H1 (cell line): Measurements from ENCODE around the gene R3HDM4. TPM values are rescaled to one million over a fixed set of nuclear protein-coding genes. Genes with fewer than 3 reads are reported as not detected.

Experiments
- CTCF ChIA-PET: fragments of 300-600 bp; sonication (Branson Sonifier 250); formaldehyde crosslinking; loops from one replicate; lab custom pipeline; 2021; ENCODE audit not compliant: partially characterized antibody; lab: Charles Lee
- POLR2A ChIA-PET: fragments of 300-600 bp; sonication (Branson Sonifier 250); formaldehyde crosslinking; loops from one replicate; lab custom pipeline; 2021; ENCODE audit warnings: inconsistent platforms; ENCODE audit not compliant: partially characterized antibody; lab: Charles Lee
- DNase-seq, 2 experiments: peaks; one replicate each; pipeline versions ENCODE4 v3.0.0 to v3.0.0-alpha.2; 2010 to 2022; ENCODE audit warnings: low spot score in 2 of 2, low read depth in 1 of 2, mixed read lengths in 1 of 2
- FAIRE-seq: peaks from 2 replicates; lab custom pipeline; 2011; peaks lifted over from hg19 to GRCh38; lab: Jason Lieb, UNC
- H2AFZ ChIP-seq: 2 replicates; pipeline ENCODE4 v1.8.1; 2012; ENCODE audit warnings: low read length, inconsistent platforms
- H2AK5ac ChIP-seq: 2 replicates; pipeline ENCODE4 v1.6.1; 2013; ENCODE audit warnings: low read depth, low read length
- H2BK120ac ChIP-seq: replicated peaks from 2 replicates; pipeline ENCODE3; 2013; ENCODE audit warnings: low read depth, low read length, inconsistent platforms
- H2BK12ac ChIP-seq: 2 replicates; pipeline ENCODE4 v1.6.1; 2013; ENCODE audit warnings: low read depth, low read length
- H2BK15ac ChIP-seq: 2 replicates; pipeline ENCODE4 v1.6.1; 2013; ENCODE audit warnings: low read length
- H2BK20ac ChIP-seq: 2 replicates; pipeline ENCODE4 v1.6.1; 2013; ENCODE audit warnings: low read length
- H2BK5ac ChIP-seq: 2 replicates; pipeline ENCODE4 v1.6.1; 2013; ENCODE audit warnings: low read depth, low read length
- H3K14ac ChIP-seq: 2 replicates; pipeline ENCODE4 v1.6.1; 2013; ENCODE audit warnings: inconsistent platforms; ENCODE audit not compliant: insufficient read length
- H3K18ac ChIP-seq: 2 replicates; pipeline ENCODE4 v1.6.1; 2013; ENCODE audit warnings: low read length; ENCODE audit errors: extremely low read depth
- H3K23ac ChIP-seq: 2 replicates; pipeline ENCODE4 v1.6.1; 2013; ENCODE audit warnings: inconsistent platforms; ENCODE audit not compliant: insufficient read length
- H3K23me2 ChIP-seq: 2 replicates; pipeline ENCODE4 v1.6.1; 2013; ENCODE audit warnings: low read depth, low read length
- H3K27ac ChIP-seq: 2 replicates; pipeline ENCODE4 v1.6.1; 2011; ENCODE audit warnings: low read depth, low read length, inconsistent platforms
- H3K27me3 ChIP-seq, 4 experiments: replicated peaks in 1 of 4; 1 replicate in 1 of 4; 2 replicates in 3 of 4; pipeline versions ENCODE4 v1.6.1 to v1.8.1; 2011 to 2013; ENCODE audit warnings: low read length in 3 of 4, mild to moderate bottlenecking in 3 of 4, inconsistent platforms in 2 of 4, mixed read lengths in 2 of 4, moderate library complexity in 1 of 4; ENCODE audit not compliant: control insufficient read depth in 3 of 4, insufficient read depth in 3 of 4; ENCODE audit errors: extremely low read depth in 1 of 4
- H3K36me3 ChIP-seq, 4 experiments: 2 replicates each; pipeline versions ENCODE4 v1.6.1 to v1.8.1; 2011 to 2013; ENCODE audit warnings: mild to moderate bottlenecking in 4 of 4, low read length in 3 of 4, moderate library complexity in 2 of 4, control low read depth in 1 of 4, inconsistent platforms in 1 of 4; ENCODE audit not compliant: insufficient read depth in 4 of 4, control insufficient read depth in 2 of 4
- H3K4ac ChIP-seq: replicated peaks from 2 replicates; pipeline ENCODE3; 2013; ENCODE audit warnings: low read length, low read depth, mixed read lengths, inconsistent platforms; ENCODE audit not compliant: insufficient read length
- H3K4me1 ChIP-seq, 4 experiments: replicated peaks in 1 of 4; 1 replicate in 1 of 4; 2 replicates in 3 of 4; pipeline versions ENCODE4 v1.6.1 to v1.8.1; 2011 to 2013; ENCODE audit warnings: low read length in 3 of 4, inconsistent platforms in 2 of 4, mixed read lengths in 1 of 4; ENCODE audit not compliant: insufficient read depth in 4 of 4, control insufficient read depth in 3 of 4
- H3K4me2 ChIP-seq, 2 experiments: 2 replicates each; pipeline versions ENCODE4 v1.6.1 to v1.8.1; 2011 to 2013; ENCODE audit warnings: low read depth in 2 of 2, low read length in 2 of 2, control low read depth in 1 of 2, inconsistent platforms in 1 of 2, mild to moderate bottlenecking in 1 of 2; ENCODE audit not compliant: insufficient read depth in 1 of 2
- H3K4me3 ChIP-seq, 4 experiments: fragments of 200-600, 300-600 bp in 1 of 4; sonication (generic), shearing (Covaris generic), sonication (Bioruptor Twin) in 1 of 4; 2 replicates each; pipeline versions ENCODE4 v1.5.1 to v1.8.1; 2011 to 2016; ENCODE audit warnings: low read length in 4 of 4, low read depth in 3 of 4, control low read depth in 2 of 4, inconsistent platforms in 2 of 4, mild to moderate bottlenecking in 2 of 4, mixed read lengths in 1 of 4, moderate library complexity in 1 of 4; ENCODE audit not compliant: insufficient read depth in 2 of 4; ENCODE audit errors: extremely low read depth in 1 of 4
- H3K56ac ChIP-seq: replicated peaks from 2 replicates; pipeline ENCODE3; 2013; ENCODE audit warnings: low read depth, mild to moderate bottlenecking, mixed read lengths, low read length, inconsistent platforms; ENCODE audit not compliant: insufficient read length
- H3K79me1 ChIP-seq: 2 replicates; pipeline ENCODE4 v1.6.1; 2013; ENCODE audit warnings: low read depth, low read length, control low read depth
- H3K79me2 ChIP-seq, 2 experiments: 2 replicates each; pipeline versions ENCODE4 v1.6.1 to v1.8.1; 2012 to 2013; ENCODE audit warnings: low read length in 2 of 2, mild to moderate bottlenecking in 2 of 2, inconsistent platforms in 1 of 2; ENCODE audit not compliant: insufficient read depth in 2 of 2, control insufficient read depth in 1 of 2
- H3K9ac ChIP-seq, 4 experiments: replicated peaks in 1 of 4; 1 replicate in 1 of 4; 2 replicates in 3 of 4; pipeline versions ENCODE4 v1.6.1 to v1.8.1; 2011 to 2013; ENCODE audit warnings: low read depth in 3 of 4, low read length in 3 of 4, control low read depth in 2 of 4, mild to moderate bottlenecking in 2 of 4, moderate library complexity in 2 of 4, inconsistent platforms in 1 of 4; ENCODE audit errors: extremely low read depth in 1 of 4
- H3K9me3 ChIP-seq, 2 experiments: 2 replicates each; pipeline versions ENCODE4 v1.6.1 to v1.8.1; 2012 to 2013; ENCODE audit warnings: mild to moderate bottlenecking in 2 of 2, moderate library complexity in 2 of 2, control low read depth in 1 of 2, inconsistent platforms in 1 of 2, low read depth in 1 of 2, low read length in 1 of 2, mixed read lengths in 1 of 2; ENCODE audit not compliant: insufficient read depth in 2 of 2
- H4K20me1 ChIP-seq, 2 experiments: replicated peaks in 1 of 2; 2 replicates each; pipeline versions ENCODE3 to v1.8.1; 2011 to 2013; ENCODE audit warnings: inconsistent platforms in 2 of 2, low read length in 2 of 2, mild to moderate bottlenecking in 1 of 2; ENCODE audit not compliant: insufficient read depth in 2 of 2, control insufficient read depth in 1 of 2
- H4K5ac ChIP-seq: 2 replicates; pipeline ENCODE4 v1.6.1; 2013; ENCODE audit warnings: low read length, low read depth, mixed read lengths, inconsistent platforms; ENCODE audit not compliant: insufficient read length
- H4K8ac ChIP-seq: 2 replicates; pipeline ENCODE4 v1.8.0; 2013; ENCODE audit warnings: mild to moderate bottlenecking, moderate library complexity, low read length, inconsistent platforms; ENCODE audit not compliant: insufficient read depth; ENCODE audit errors: extremely low read depth
- H4K91ac ChIP-seq: replicated peaks from 2 replicates; pipeline ENCODE3; 2013; ENCODE audit warnings: low read length, mixed read lengths, inconsistent platforms; ENCODE audit not compliant: insufficient read length
- CTBP2 ChIP-seq: IDR thresholded peaks from 2 replicates; pipeline ENCODE4 v1.7.0; 2011; ENCODE audit warnings: borderline replicate concordance, mild to moderate bottlenecking, moderate library complexity, mixed read lengths, low read length; ENCODE audit not compliant: insufficient read depth, insufficient read length
- KDM1A ChIP-seq: fragments of 200-600, 300-600 bp; sonication (generic); IDR thresholded peaks from 2 replicates; pipeline ENCODE4 v1.7.1; 2016; ENCODE audit warnings: mild to moderate bottlenecking, low read length, borderline replicate concordance
- RAD21 ChIP-seq, 2 experiments: IDR thresholded peaks in 1 of 2; conservative IDR thresholded peaks in 1 of 2; 2 replicates each; pipeline ENCODE4 v1.6.1; 2011; ENCODE audit warnings: low read depth in 2 of 2, low read length in 2 of 2, improper control_type of control experiment in 1 of 2, inconsistent platforms in 1 of 2, mild to moderate bottlenecking in 1 of 2, moderate library complexity in 1 of 2
- WGBS, 2 experiments: shearing (Covaris generic) in 1 of 2; methylation state at CpG; one replicate each; pipeline versions ENCODE4 v1.1.6 to v1.1.7; 2013 to 2015; ENCODE audit warnings: low lambda C conversion rate in 2 of 2, mixed read lengths in 2 of 2, inconsistent platforms in 1 of 2, low coverage in 1 of 2, missing lambda C conversion rate in 1 of 2; ENCODE audit not compliant: insufficient replicate concordance in 2 of 2, insufficient coverage in 1 of 2, insufficient read length in 1 of 2; ENCODE audit errors: extremely low coverage in 1 of 2, missing lambda C conversion rate in 1 of 2; 5-methylcytosine and 5-hydroxymethylcytosine counted together
- polyA plus RNA-seq, 7 experiments: library from polyadenylated mRNA; depleted of rRNA in 3 of 7; stranded (reverse) in 5 of 7; unstranded in 2 of 7; fragments of >200 nt in 5 of 7; fragments of 200-250 nt in 2 of 7; gene quantifications; 1 replicate in 5 of 7; 2 replicates in 1 of 7; 4 replicates in 1 of 7; pipeline versions ENCODE4 v1.2.1 to v1.2.3, GENCODE V29; 2011 to 2013; ENCODE audit warnings: missing spikeins in 2 of 7, mixed read lengths in 2 of 7
- total RNA-seq: library from RNA; stranded (reverse); fragmentation: NEBNext Ultra II Directional; extraction: Animal tissue kit (Norgen Biotek cat#: 25700); gene quantifications from 2 replicates; pipeline ENCODE4 v1.2.1, GENCODE V29; 2021
- TF ChIP-seq, protein P1 (sequence below), 3 experiments: IDR thresholded peaks; 1 replicate in 2 of 3; 2 replicates in 1 of 3; pipeline versions ENCODE4 v1.5.1 to v1.6.1; 2011; ENCODE audit warnings: low read length in 3 of 3, mild to moderate bottlenecking in 3 of 3, inconsistent platforms in 2 of 3, low read depth in 1 of 3, moderate library complexity in 1 of 3; ENCODE audit not compliant: insufficient read depth in 1 of 3; ENCODE audit errors: control extremely low read depth in 1 of 3

R3HDM4 gene
- total and polyA plus RNA-seq, 2 of the 8 experiments (the other 6 are each of a cell fraction or from before 2014, with no cell fraction given) = 76.8 to 102 TPM

DNA sequence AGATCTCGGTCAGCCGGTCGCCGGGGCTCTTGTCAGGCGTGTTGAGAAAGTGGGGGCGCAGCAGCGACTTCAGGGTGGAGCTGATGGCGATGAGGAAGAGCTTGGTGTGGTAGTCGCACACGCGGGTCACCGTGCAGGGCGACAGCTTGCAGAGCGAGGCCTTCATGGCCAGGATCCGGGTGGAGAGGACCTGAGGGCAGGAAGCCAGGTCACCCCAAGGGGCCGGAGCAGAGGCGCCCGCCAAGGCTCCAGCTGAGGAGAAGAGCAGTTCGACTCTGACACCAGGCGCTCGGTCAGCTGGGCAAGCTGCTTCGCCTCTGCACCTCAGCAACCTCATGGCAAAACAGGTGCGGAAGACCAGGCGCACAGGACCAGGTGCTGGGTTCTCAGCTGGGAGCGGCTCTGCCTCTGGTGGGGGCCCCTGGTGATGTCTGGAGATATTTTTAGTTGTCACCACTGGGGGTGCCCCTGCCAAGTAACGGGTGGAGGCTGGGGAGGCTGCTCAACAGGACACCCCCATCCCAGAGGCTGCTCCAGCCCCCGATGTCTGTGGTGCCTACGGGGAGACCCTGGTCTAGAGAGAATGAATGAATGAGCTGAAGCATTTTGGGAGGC, 37.6 kb downstream of the R3HDM4 start:
- CTCF ChIA-PET = interaction anchor here (0.7 to 3.1 kb wide), 17 partner anchors 9 to 205 kb away, joined by 3 to 16 read pairs (median 4); partner anchors contain the start of genes MED16 and RNU6-9
- no peak overlapping the region for H2BK20ac ChIP-seq
- H3K9ac ChIP-seq = no peak overlapping the region
- WGBS, 2 experiments = 96% methylated on average over 28 of the region's 28 CpGs; no CpG with 5 or more reads in 1 of the 2 experiments
- H2BK15ac ChIP-seq = no peak overlapping the region
- TF ChIP-seq CTBP2 (no peak), KDM1A (no peak), RAD21 (IDR thresholded peaks at IDR 0.05 in 1 of 2, conservative IDR thresholded peaks at IDR 0.05 in 1 of 2; ENCODE audit: low read depth in 2 of 2, low read length in 2 of 2) (peak in 1 of 2 experiments; percentile 16; a peak in 1 of 4 replicates)
- TF ChIP-seq, protein P1, sequence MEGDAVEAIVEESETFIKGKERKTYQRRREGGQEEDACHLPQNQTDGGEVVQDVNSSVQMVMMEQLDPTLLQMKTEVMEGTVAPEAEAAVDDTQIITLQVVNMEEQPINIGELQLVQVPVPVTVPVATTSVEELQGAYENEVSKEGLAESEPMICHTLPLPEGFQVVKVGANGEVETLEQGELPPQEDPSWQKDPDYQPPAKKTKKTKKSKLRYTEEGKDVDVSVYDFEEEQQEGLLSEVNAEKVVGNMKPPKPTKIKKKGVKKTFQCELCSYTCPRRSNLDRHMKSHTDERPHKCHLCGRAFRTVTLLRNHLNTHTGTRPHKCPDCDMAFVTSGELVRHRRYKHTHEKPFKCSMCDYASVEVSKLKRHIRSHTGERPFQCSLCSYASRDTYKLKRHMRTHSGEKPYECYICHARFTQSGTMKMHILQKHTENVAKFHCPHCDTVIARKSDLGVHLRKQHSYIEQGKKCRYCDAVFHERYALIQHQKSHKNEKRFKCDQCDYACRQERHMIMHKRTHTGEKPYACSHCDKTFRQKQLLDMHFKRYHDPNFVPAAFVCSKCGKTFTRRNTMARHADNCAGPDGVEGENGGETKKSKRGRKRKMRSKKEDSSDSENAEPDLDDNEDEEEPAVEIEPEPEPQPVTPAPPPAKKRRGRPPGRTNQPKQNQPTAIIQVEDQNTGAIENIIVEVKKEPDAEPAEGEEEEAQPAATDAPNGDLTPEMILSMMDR (IDR thresholded peaks at IDR 0.05; ENCODE audit: control extremely low read depth in 1 of 3, insufficient read depth in 1 of 3, low read depth in 1 of 3, low read length in 3 of 3) = peak; percentile 27 to 51 (median 29)
- H3K56ac ChIP-seq = no peak overlapping the region
- H3K23ac ChIP-seq = no peak overlapping the region
- H4K20me1 ChIP-seq = peaks cover 0 to 5% of the 10 kb centered on the region in 2 experiments
- no peaks in the 10 kb centered on the region for H3K79me2 ChIP-seq
- H3K4me2 ChIP-seq = no peak overlapping the region
- H2BK120ac ChIP-seq = no peak overlapping the region
- DNase-seq (no peak), FAIRE-seq (no peak)
- no peak overlapping the region for H2AK5ac ChIP-seq
- no peak overlapping the region for H2AFZ ChIP-seq
- H3K36me3 ChIP-seq = peaks cover 0 to 10% (median 0%) of the 10 kb centered on the region in 4 experiments; a peak in 3 of 8 replicates
- no peaks in the 10 kb centered on the region for H3K27me3 ChIP-seq
- no peak overlapping the region for H2BK5ac ChIP-seq
- no peaks in the 10 kb centered on the region for H3K23me2 ChIP-seq
- no peak overlapping the region for H2BK12ac ChIP-seq
- peaks cover 0 to 3% of the 10 kb centered on the region in 2 experiments; a peak in 1 of 4 replicates for H3K9me3 ChIP-seq
- no peak overlapping the region for H4K5ac ChIP-seq
- H3K4me3 ChIP-seq = no peak overlapping the region
- H3K18ac ChIP-seq = no peak overlapping the region
- H3K79me1 ChIP-seq = peaks cover 2% of the 10 kb centered on the region; the same call in 1 of the 2 replicates
- no peak overlapping the region for H4K91ac ChIP-seq
- peaks cover 0 to 10% (median 4%) of the 10 kb centered on the region in 4 experiments; a peak in 5 of 7 replicates for H3K4me1 ChIP-seq
- H3K4ac ChIP-seq = no peak overlapping the region
- H4K8ac ChIP-seq = no peak overlapping the region
- no peak overlapping the region for H3K14ac ChIP-seq
- no peak overlapping the region for H3K27ac ChIP-seq
- POLR2A ChIA-PET = interaction anchor here (0.6 to 11.5 kb wide), 4 partner anchors 12 to 73 kb away, joined by 3 to 82 read pairs (median 5); partner anchors contain the start of genes MED16 and RNU6-9
